ENCODE data around the gene COTL1. TPM values are rescaled to one million over a fixed set of nuclear protein-coding genes. Genes with fewer than 3 reads are reported as not detected.

The COTL1 gene
- total and polyA plus RNA-seq, 9 of the 15 experiments (the other 6 are each of a cell fraction or from before 2014, with no cell fraction given) = 27.7 to 185 (median 72.5) TPM

- TF ChIP-seq E2F4 (CRISPR knock-in tag; IDR thresholded peaks at IDR 0.05; ENCODE audit: low read depth) (no peak), GABPA (tag; conservative IDR thresholded peaks at IDR 0.05; ENCODE audit: low read depth) (peak; percentile 59), ZBTB2 (IDR thresholded peaks at IDR 0.05) (no peak), ZNF384 (IDR thresholded peaks at IDR 0.05; ENCODE audit: low read depth, low read length) (no peak), ARID4B (CRISPR knock-in tag; IDR thresholded peaks at IDR 0.05) (peak; percentile 12; the same call in 1 of the 2 replicates), TEAD4 (IDR thresholded peaks at IDR 0.05; ENCODE audit: low read length) (no peak), TEAD4 (CRISPR knock-in tag; IDR thresholded peaks at IDR 0.05; ENCODE audit: borderline replicate concordance) (no peak), NEUROD1 (IDR thresholded peaks at IDR 0.05; ENCODE audit: borderline replicate concordance, low read depth, low read length, partially characterized antibody) (peak; percentile 88), GABPB2 (CRISPR knock-in tag; conservative IDR thresholded peaks at IDR 0.05) (no peak), MYC (IDR thresholded peaks at IDR 0.05; ENCODE audit: low read depth, low read length) (no peak), MYC (CRISPR knock-in tag; IDR thresholded peaks at IDR 0.05; ENCODE audit: borderline replicate concordance, low read depth) (no peak), KLF10 (CRISPR knock-in tag; IDR thresholded peaks at IDR 0.05) (no peak), IRF1 (CRISPR knock-in tag; IDR thresholded peaks at IDR 0.05; ENCODE audit: borderline replicate concordance) (no peak), ARHGAP35 (IDR thresholded peaks at IDR 0.05; ENCODE audit: partially characterized antibody) (no peak), ZNF507 (tag; conservative IDR thresholded peaks at IDR 0.05) (no peak), NKRF (IDR thresholded peaks at IDR 0.05; ENCODE audit: borderline replicate concordance) (no peak), SETDB1 (IDR thresholded peaks at IDR 0.05; ENCODE audit: low read length) (no peak), BACH1 (tag; IDR thresholded peaks at IDR 0.05) (no peak)
These were observed at the start of gene COTL1 (continued) for GRCh38 chr16:84617791-84618580.

Measured in K562 (cell line).